Lower leg skin (tissue), 4 donors: Measurements from ENCODE around the gene EIF5AL1. TPM values are rescaled to one million over a fixed set of nuclear protein-coding genes. Genes with fewer than 3 reads are reported as not detected.

Source experiments
- DNase-seq, 2 donors: peaks; one replicate each; pipeline ENCODE4 v3.0.0-alpha.2; 2019; ENCODE audit warnings: low spot score in 2 of 2
- H3K4me3 ChIP-seq: fragments of 200-600 bp; sonication (generic); 2 replicates; pipeline ENCODE4 v1.5.1; 2017; ENCODE audit warnings: mild to moderate bottlenecking, low read depth; ENCODE audit not compliant: poor library complexity, severe bottlenecking
- POLR2A ChIP-seq, 2 donors: fragments of 450-650 bp; IDR thresholded peaks; one replicate each; pipeline ENCODE4 v1.6.1; 2016 to 2017; ENCODE audit warnings: antibody characterized with exemption in 2 of 2, mild to moderate bottlenecking in 1 of 2, moderate library complexity in 1 of 2
- WGBS, 2 donors: methylation state at CpG; one replicate each; pipeline ENCODE4 v1.1.5; 2018; 5-methylcytosine and 5-hydroxymethylcytosine counted together
- intact Hi-C: fragments of 100-400 bp; cut with DNase I; formaldehyde crosslinking; loops from one replicate; pipeline ENCODE4 v1.15.0; 2023; ENCODE audit warnings: low total_unique reads
- total RNA-seq, 4 donors: library from RNA; depleted of rRNA; stranded (reverse); fragments of >200 nt; gene quantifications; one replicate each; pipeline ENCODE4 v1.1.0, GENCODE V29; 2016
- TF ChIP-seq, protein P1 (sequence below), 3 donors: fragments of 450-650 bp; IDR thresholded peaks; one replicate each; pipeline ENCODE4 v1.5.1; 2016; ENCODE audit warnings: antibody characterized with exemption in 3 of 3, mild to moderate bottlenecking in 3 of 3, moderate library complexity in 2 of 3

EIF5AL1 gene
- total RNA-seq, 4 donors from 2014 or later = 0.05 to 0.38 (median 0.08) TPM; not detected in 1

GRCh38 chr10:79483299-79483698 is 29.0 kb upstream of the EIF5AL1 start:
- 24 to 28% methylated on average over 3 of the region's 3 CpGs for WGBS, 2 donors
- intact Hi-C loops = no loop called here
- no peak overlapping the region for H3K4me3 ChIP-seq
- no peak for DNase-seq
- TF ChIP-seq, protein P1, sequence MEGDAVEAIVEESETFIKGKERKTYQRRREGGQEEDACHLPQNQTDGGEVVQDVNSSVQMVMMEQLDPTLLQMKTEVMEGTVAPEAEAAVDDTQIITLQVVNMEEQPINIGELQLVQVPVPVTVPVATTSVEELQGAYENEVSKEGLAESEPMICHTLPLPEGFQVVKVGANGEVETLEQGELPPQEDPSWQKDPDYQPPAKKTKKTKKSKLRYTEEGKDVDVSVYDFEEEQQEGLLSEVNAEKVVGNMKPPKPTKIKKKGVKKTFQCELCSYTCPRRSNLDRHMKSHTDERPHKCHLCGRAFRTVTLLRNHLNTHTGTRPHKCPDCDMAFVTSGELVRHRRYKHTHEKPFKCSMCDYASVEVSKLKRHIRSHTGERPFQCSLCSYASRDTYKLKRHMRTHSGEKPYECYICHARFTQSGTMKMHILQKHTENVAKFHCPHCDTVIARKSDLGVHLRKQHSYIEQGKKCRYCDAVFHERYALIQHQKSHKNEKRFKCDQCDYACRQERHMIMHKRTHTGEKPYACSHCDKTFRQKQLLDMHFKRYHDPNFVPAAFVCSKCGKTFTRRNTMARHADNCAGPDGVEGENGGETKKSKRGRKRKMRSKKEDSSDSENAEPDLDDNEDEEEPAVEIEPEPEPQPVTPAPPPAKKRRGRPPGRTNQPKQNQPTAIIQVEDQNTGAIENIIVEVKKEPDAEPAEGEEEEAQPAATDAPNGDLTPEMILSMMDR (IDR thresholded peaks at IDR 0.05) = no peak
- TF ChIP-seq POLR2A (IDR thresholded peaks at IDR 0.05) = no peak

DNA sequence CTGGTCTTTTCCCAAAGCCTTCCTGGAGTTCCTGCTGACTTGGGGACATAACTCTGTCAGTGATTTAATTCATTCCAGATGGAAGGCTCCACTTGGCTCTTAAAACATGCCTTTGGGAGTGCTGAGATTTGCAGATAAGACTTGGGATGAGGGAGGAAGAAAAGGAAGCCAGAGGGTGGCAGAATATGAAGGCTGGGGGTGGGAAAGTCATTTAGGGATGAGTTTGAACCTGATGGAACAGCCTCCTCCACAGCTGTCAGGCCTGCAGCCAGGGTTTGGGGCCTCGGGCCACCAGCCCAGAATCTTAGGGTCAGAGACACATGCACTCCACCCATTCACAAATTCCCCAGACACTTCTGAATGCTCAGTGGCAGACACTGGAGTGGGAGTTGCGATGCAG is 28.4 kb upstream of the EIF5AL1 start:
- 15 to 30% methylated on average over 2 of the region's 2 CpGs for WGBS, 2 donors
- intact Hi-C loops = no loop called here
- DNase-seq = peak; percentile 57 to 87
- no peak overlapping the region for H3K4me3 ChIP-seq
- no peak for TF ChIP-seq POLR2A (IDR thresholded peaks at IDR 0.05)
- TF ChIP-seq, protein P1 (IDR thresholded peaks at IDR 0.05) = no peak

- WGBS, 2 donors = 76 to 83% methylated on average over 6 of the region's 6 CpGs
Observed at GRCh38 chr10:79484476-79484875, 27.9 kb upstream of the EIF5AL1 start.

GRCh38 chr10:79487296-79488194 is 24.8 kb upstream of the EIF5AL1 start:
- no peak for TF ChIP-seq POLR2A (IDR thresholded peaks at IDR 0.05)
- TF ChIP-seq, protein P1 (IDR thresholded peaks at IDR 0.05) = no peak
- H3K4me3 ChIP-seq = no peak overlapping the region
- intact Hi-C loops = no loop called here
- DNase-seq = peak in 1 of 2 donors; percentile 90
- 78 to 79% methylated on average over 10 of the region's 10 CpGs for WGBS, 2 donors

More at GRCh38 chr10:79484476-79484875, 27.9 kb upstream of the EIF5AL1 start:
- no peak overlapping the region for H3K4me3 ChIP-seq
- intact Hi-C loops = no loop called here
- TF ChIP-seq, protein P1 (IDR thresholded peaks at IDR 0.05) = no peak
- TF ChIP-seq POLR2A (IDR thresholded peaks at IDR 0.05) = no peak
- DNase-seq = peak in 1 of 2 donors; percentile 56

DNA sequence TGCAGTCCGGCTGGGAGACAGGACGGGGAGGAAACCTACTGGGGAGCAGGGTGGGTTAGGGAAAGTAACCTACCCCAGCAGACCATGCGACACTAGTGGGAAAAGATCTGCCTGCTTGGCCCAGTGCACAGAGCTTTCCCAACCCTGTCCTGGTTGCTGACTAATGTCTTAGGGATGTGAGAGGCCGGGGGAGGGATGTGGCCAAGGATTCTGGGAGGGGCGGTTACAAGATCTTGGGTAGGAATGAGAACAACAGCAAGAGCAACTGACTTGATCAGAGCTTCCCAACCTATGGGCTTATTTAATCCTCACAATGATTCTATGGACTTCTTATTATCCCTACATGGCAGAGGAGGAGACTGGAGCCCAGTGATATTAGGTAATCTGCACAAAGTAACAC is 24.0 kb upstream of the EIF5AL1 start:
- 22 to 35% methylated on average over 4 to 5 of the region's 5 CpGs for WGBS, 2 donors
- intact Hi-C loops = no loop called here
- no peak overlapping the region for H3K4me3 ChIP-seq
- peak; percentile 81 to 95 for DNase-seq
- TF ChIP-seq, protein P1 (IDR thresholded peaks at IDR 0.05) = no peak
- no peak for TF ChIP-seq POLR2A (IDR thresholded peaks at IDR 0.05)
